NCI-H1417 treated with DMSO at 0.1 percent for 48 hours (cell line): ENCODE results near the gene ADAMTSL4.
"Not testable (repeated sequence)": the region's sequence is repeated elsewhere in the genome, so short reads cannot be mapped to it uniquely, and the experiment has no call there.

Source experiments
- DNase-seq: peaks from one replicate; lab custom pipeline; 2025; lab: John Stamatoyannopoulos, UW

ADAMTSL4 gene

GRCh38 chr1:150555198-150555970 is 6.2 kb downstream of the ADAMTSL4 start:
- DNase-seq = no peak

GRCh38 chr1:150555971-150556865 is 7.0 kb downstream of the ADAMTSL4 start:
- DNase-seq = no peak

DNA sequence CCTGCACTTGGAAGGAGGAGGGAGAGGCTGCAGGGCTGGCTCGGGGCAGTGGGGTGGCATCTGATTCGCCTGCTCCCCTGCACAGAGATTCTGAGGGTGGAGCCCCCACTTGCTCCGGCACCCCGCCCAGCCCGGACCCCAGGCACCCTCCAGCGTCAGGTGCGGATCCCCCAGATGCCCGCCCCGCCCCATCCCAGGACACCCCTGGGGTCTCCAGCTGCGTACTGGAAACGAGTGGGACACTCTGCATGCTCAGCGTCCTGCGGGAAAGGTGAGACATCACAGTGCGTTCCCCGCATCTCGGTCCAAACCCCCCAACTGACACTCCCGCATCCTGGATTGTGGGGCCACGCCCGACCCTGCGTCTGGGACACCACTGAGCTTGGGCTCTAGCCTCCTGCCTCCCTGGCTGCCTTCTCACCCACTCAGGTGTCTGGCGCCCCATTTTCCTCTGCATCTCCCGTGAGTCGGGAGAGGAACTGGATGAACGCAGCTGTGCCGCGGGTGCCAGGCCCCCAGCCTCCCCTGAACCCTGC is 7.9 kb downstream of the ADAMTSL4 start:
- DNase-seq = no peak

GRCh38 chr1:150557813-150558212 is 8.6 kb downstream of the ADAMTSL4 start:
- no peak for DNase-seq

GRCh38 chr1:150558303-150558704 is 9.1 kb downstream of the ADAMTSL4 start:
- DNase-seq = no peak

DNA sequence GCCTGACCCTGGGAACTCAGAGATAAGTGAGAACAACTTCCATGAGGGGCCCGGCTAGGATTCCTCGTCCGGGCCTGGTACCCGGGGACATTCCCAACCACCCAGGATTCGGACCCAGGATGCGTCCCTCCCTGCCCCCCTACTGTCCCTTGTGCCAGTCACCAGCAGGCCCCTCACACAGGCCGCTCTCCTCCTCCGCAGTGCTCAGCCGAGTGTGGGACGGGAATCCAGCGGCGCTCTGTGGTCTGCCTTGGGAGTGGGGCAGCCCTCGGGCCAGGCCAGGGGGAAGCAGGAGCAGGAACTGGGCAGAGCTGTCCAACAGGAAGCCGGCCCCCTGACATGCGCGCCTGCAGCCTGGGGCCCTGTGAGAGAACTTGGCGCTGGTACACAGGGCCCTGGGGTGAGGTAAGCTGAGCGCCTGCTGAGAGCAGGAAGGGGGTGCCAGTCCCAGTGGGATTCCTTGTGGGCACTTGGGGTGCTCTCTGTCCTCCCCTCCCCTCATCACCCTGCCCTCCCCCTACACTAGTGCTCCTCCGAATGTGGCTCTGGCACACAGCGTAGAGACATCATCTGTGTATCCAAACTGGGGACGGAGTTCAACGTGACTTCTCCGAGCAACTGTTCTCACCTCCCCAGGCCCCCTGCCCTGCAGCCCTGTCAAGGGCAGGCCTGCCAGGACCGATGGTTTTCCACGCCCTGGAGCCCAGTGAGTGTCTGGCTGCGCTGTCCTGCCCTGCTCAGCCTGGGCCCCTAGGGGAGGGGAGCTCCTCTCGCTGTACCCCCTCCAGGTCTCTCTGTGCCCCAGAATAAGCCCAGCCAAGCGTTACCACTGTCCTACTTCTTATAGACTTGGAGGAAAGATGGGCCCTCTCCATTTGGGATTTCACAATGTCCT is 9.8 kb downstream of the ADAMTSL4 start:
- no peak for DNase-seq

GRCh38 chr1:150559656-150560010 is 10.4 kb downstream of the ADAMTSL4 start:
- DNase-seq = no peak

GRCh38 chr1:150560011-150560438 is 10.8 kb downstream of the ADAMTSL4 start:
- DNase-seq = no peak

DNA sequence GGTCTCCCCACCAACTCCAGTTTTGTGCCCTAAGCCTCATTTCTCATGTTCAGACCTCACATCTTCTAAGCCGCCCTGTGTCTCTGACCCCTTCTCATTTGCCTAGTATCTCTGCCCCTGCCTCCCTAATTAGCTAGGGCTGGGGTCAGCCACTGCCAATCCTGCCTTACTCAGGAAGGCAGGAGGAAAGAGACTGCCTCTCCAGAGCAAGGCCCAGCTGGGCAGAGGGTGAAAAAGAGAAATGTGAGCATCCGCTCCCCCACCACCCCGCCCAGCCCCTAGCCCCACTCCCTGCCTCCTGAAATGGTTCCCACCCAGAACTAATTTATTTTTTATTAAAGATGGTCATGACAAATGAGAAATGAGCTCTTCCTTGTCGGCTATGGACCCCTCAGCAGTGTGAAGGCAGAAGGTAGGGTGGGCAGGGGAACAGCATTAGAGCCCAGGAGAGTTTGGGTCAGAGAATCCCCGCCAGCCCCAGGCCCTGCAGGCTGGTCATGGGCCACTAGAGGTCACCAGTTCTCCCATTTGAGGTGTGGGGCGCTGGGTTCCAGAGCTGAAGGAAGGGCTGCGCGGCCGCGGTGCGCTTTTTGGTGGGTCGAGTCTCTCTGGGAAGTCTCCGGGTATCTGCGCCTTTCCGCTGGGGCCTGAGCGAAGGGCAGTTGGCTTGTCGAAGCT is 11.5 kb downstream of the ADAMTSL4 start:
- no peak for DNase-seq

DNA sequence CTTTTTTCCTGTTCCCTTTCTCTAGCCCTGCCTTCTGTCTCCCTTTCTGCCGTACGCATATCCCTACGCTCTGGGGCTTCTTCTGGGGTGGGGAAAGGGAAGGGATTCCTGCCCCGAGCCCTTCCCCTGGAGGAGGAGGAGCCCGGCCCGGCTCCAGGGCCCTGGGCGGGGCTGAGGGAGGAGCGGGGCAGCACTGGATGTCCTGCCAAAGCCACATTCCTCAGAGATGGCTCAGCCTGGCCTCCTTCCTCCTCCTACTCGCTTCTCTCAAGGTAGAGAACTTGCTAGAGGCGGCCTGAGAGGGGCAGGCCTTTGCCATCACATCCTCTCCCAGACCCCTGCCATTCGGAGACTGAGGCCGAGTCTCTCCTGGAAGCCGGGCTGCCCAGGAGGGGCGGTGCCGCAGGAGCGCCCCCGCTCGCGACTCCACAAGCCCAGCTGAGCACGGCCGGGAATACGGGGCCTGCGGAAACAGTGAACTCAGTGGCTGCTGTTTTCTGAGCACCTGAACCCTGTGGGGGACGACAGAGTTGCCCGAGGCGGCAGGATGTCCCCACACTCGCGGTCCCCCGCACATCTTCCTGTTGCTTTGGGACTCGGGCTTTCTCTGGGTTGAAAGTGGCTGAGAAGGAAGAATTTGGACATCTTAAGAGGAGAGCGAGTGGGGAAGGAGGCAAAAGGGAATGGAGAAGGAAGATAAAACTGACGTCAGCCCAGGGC is 12.2 kb downstream of the ADAMTSL4 start:
- DNase-seq = no peak

DNA sequence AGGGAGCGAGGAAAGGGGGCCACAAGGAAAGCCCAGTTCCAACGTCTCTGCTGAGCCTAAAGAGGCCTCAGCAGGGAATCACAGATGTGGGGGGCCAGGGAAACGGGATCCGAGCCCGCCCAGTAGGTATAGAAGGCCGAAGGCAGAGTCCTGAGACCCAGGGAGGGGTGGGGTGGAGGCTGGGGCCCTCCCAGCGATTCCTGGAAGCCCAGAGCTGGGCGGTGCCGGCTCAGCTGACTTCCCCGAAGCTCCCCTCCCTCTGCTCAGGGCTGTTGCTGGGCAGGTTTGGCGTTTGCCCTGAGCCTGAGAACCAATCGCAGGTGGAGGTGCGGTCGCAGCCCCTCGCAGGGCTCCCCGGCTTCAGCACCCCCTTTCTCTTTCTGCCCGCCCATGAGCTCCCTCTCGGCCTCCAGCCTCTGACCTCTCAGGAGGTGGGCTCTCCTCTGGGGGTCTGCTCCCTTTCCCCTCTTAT is 12.8 kb downstream of the ADAMTSL4 start:
- DNase-seq = no peak

- no peak for DNase-seq
These were observed 13.5 kb downstream of the ADAMTSL4 start for GRCh38 chr1:150562446-150563339.

DNA sequence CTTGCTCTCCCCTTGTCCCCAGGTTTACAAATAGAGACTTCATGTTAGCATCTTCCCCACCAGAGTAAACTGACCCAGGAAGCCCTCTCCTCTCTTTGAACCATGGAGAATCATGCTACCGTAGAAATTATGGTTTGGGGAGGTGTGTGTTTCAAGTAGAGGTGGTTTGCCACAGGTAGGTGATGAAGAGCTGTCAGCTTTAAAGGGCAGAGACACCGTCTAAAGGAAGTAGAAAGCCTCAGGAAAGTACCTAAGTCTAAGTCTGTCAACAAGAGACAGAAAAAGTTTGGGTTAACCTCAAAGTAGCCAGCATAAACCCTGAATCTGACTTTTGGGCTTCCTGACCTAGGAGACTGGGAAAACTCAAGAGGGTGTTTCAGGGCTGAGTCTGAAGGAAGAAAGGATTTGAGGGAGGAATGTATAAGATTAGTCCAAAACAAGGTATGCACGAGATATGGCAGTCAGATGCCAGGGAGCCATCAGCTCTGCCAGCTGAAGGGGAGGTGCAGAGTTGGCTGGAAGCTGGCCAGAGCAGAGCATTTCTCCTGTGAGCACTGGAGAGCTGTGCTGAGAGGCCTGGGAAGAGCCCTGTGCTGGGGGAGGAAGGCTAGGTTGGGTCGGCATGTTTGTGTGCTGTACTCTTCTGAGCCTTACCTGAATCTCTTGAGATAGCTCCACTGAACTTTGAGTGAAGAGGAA is 14.3 kb downstream of the ADAMTSL4 start:
- DNase-seq = no peak

DNA sequence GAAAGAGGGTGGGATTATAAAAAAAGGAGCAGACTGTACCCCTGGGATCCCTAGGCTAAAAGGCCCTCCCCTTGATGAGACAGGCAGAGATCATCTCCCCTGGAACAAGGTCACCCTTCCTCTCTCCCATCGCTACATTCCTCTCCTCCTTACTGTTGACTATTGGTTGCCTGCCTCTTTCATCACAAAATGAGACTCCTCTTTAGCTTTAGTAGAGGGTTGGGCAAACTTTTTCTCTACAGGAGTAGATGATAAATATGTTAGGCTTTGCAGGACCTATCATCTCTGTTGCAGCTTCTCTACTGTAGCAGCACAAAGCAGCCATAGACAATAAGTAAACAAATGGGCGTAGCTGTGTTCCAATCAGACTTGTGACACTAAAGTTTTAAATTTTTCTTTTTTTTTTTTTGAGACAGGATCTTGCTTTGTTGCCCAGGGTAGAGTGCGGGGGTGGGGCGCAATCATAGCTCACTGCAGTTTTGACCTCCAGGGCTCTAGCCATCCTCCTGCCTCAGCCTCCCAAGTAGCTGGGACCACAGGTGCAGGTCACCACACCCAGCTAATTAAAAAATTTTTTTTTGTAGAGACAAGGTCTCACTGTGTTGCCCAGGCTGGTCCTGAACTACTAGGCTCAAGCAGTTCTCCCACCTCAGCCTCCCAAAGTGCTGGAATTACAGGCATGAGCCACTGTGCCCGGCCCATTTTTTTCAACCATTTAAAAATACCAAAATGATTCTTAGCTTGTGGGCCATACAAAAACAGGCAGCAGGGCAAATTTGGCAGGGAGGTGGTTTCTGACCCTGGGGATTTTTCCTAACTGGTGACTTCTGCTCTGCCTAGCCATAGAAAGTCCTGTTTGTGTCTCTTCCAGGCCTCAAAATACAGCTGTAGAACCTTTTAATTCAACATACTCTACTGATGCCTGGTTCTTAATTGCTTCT is 15.1 kb downstream of the ADAMTSL4 start:
- DNase-seq = no peak

DNA sequence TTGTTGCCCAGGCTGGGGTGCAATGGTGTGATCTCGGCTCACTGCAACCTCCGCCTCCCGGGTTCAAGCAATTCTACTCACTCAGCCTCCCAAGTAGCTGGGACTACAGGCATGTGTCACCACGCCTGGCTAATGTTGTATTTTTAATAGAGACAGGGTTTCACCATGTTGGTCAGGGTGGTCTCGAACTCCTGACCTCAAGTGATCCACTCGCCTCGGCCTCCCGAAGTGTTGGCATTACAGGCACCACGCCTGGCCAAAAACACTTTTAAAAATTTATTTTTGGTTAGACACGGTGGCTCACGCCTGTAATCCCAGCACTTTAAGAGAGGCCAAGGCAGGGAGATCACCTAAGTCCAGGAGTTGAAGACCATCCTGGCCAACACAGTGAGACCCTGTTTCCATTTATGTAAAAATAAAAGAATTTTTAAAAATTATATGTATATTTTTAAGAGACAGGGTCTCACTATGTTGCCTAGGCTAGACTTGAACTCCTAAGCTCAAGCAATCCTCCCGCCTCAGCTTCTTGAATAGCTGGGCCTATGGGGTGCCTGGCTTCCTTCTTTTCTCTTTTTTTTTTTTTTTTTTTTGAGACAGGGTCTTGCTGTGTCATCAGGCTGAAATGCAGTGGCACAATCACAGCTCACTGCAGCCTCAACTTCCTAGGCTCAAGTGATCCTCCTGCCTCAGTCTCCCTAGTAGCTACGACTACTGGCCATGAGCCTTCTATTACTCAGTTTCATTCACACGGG is 16.2 kb downstream of the ADAMTSL4 start:
- not testable (repeated sequence) for DNase-seq

- DNase-seq = no peak
These were observed 17.6 kb downstream of the ADAMTSL4 start for GRCh38 chr1:150566589-150567340.
